Mesendoderm (in vitro differentiated cells): ENCODE results near the gene KIF5B.

Experiments used
- DNase-seq: peaks from one replicate; pipeline ENCODE4 v3.0.0; 2013
- H2AK5ac ChIP-seq: 2 replicates; pipeline ENCODE4 v1.6.1; 2013; ENCODE audit warnings: low read length, inconsistent platforms
- H2BK120ac ChIP-seq: 2 replicates; pipeline ENCODE4 v1.6.1; 2013; ENCODE audit warnings: low read depth, mild to moderate bottlenecking, low read length, moderate library complexity, mixed read lengths
- H2BK15ac ChIP-seq: replicated peaks from 2 replicates; pipeline ENCODE4 v1.6.1; 2013; ENCODE audit warnings: low read depth, mild to moderate bottlenecking, moderate library complexity
- H2BK5ac ChIP-seq: 2 replicates; pipeline ENCODE4 v1.6.1; 2013; ENCODE audit warnings: low read length, inconsistent platforms
- H3K18ac ChIP-seq: 2 replicates; pipeline ENCODE4 v1.6.1; 2013; ENCODE audit warnings: mild to moderate bottlenecking, low read length, mixed read lengths
- H3K23ac ChIP-seq: one replicate; pipeline ENCODE4 v1.6.1; 2013; ENCODE audit warnings: low read length
- H3K27ac ChIP-seq: 2 replicates; pipeline ENCODE4 v1.5.1; 2013; ENCODE audit warnings: low read depth, mild to moderate bottlenecking, inconsistent platforms, low read length, moderate library complexity
- H3K27me3 ChIP-seq: 2 replicates; pipeline ENCODE4 v1.6.1; 2013; ENCODE audit warnings: low read length, control low read depth, mild to moderate bottlenecking, inconsistent platforms; ENCODE audit not compliant: insufficient read depth, poor library complexity
- H3K36me3 ChIP-seq: 2 replicates; pipeline ENCODE4 v1.6.1; 2013; ENCODE audit warnings: low read length, inconsistent platforms; ENCODE audit not compliant: control insufficient read depth, insufficient read depth
- H3K4ac ChIP-seq: one replicate; pipeline ENCODE4 v1.6.1; 2013; ENCODE audit warnings: low read depth, mild to moderate bottlenecking, low read length, moderate library complexity
- H3K4me1 ChIP-seq: 2 replicates; pipeline ENCODE4 v1.6.1; 2013; ENCODE audit warnings: low read depth, low read length, inconsistent platforms; ENCODE audit not compliant: control insufficient read depth
- H3K4me2 ChIP-seq: 2 replicates; pipeline ENCODE4 v1.6.1; 2013; ENCODE audit warnings: low read length
- H3K4me3 ChIP-seq: 2 replicates; pipeline ENCODE4 v1.5.1; 2013; ENCODE audit warnings: mild to moderate bottlenecking, low read length
- H3K56ac ChIP-seq: one replicate; pipeline ENCODE4 v1.6.1; 2013; ENCODE audit warnings: low read length
- H3K79me1 ChIP-seq: 2 replicates; pipeline ENCODE4 v1.6.1; 2013; ENCODE audit warnings: low read length, inconsistent platforms
- H3K79me2 ChIP-seq: 2 replicates; pipeline ENCODE4 v1.6.1; 2013; ENCODE audit warnings: mild to moderate bottlenecking, low read length; ENCODE audit not compliant: control insufficient read depth, insufficient read depth
- H3K9ac ChIP-seq: 2 replicates; pipeline ENCODE4 v1.6.1; 2013; ENCODE audit warnings: low read length, inconsistent platforms
- H4K5ac ChIP-seq: one replicate; pipeline ENCODE4 v1.6.1; 2013; ENCODE audit warnings: low read length
- H4K8ac ChIP-seq: one replicate; pipeline ENCODE4 v1.6.1; 2013; ENCODE audit warnings: low read depth, mild to moderate bottlenecking, control low read depth, low read length, moderate library complexity
- WGBS: extraction: QIAGEN DNeasy Blood & Tissue Kit; methylation state at CpG from one replicate; pipeline ENCODE4 v1.1.7; 2013; ENCODE audit warnings: low lambda C conversion rate, missing lambda C conversion rate; ENCODE audit not compliant: insufficient coverage; ENCODE audit errors: extremely low coverage; 5-methylcytosine and 5-hydroxymethylcytosine counted together

KIF5B gene

DNA sequence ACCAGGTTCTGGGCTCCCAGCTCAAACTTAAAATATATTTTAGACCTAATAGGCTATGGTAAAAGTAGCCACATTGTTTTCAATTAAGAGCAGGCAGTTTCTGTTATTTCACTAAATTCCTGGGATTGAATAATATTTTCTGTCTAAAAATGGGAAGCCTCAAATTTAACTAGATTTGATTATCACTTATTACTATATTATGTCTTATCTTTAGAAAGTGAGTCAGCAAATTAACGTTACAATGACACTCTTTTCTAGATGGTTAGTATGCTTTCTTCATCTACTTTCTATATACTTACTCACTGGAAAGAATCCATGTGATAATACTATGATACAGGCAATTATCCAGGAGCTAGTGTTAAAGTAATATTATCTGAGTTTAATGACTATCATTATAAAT lies 27.5 kb downstream of the KIF5B start:
- no peak overlapping the region for H2AK5ac ChIP-seq
- H3K9ac ChIP-seq: no peak overlapping the region
- no CpG with 5 or more reads among the region's 1 CpG for WGBS
- no peak overlapping the region for H3K4ac ChIP-seq
- no peaks in the 10 kb centered on the region for H3K4me1 ChIP-seq
- no peak overlapping the region for H4K8ac ChIP-seq
- no peak overlapping the region for H3K18ac ChIP-seq
- H3K27me3 ChIP-seq: no peaks in the 10 kb centered on the region
- H3K79me2 ChIP-seq: peaks cover 4% of the 10 kb centered on the region
- no peak overlapping the region for H3K23ac ChIP-seq
- no peak for DNase-seq
- no peak overlapping the region for H3K4me3 ChIP-seq
- H3K4me2 ChIP-seq: no peak overlapping the region
- no peak overlapping the region for H2BK120ac ChIP-seq
- no peak overlapping the region for H3K27ac ChIP-seq
- H4K5ac ChIP-seq: no peak overlapping the region
- no peak overlapping the region for H2BK5ac ChIP-seq
- no peaks in the 10 kb centered on the region for H3K79me1 ChIP-seq
- H3K56ac ChIP-seq: no peak overlapping the region
- peaks cover 4% of the 10 kb centered on the region for H3K36me3 ChIP-seq
- no peak overlapping the region for H2BK15ac ChIP-seq

- Histone ChIP-seq H2BK120ac (no peak overlapping the region), H3K4me2 (no peak overlapping the region), H3K79me1 (peaks cover 1% of the 10 kb centered on the region), H3K4ac (no peak overlapping the region), H3K27me3 (no peaks in the 10 kb centered on the region), H2BK15ac (no peak overlapping the region), H3K23ac (no peak overlapping the region), H2AK5ac (no peak overlapping the region), H3K18ac (no peak overlapping the region), H3K79me2 (peaks cover 1% of the 10 kb centered on the region), H3K36me3 (peaks cover 7% of the 10 kb centered on the region), H2BK5ac (no peak overlapping the region), H4K5ac (no peak overlapping the region), H3K4me3 (no peak overlapping the region), H4K8ac (no peak overlapping the region), H3K9ac (no peak overlapping the region), H3K4me1 (no peaks in the 10 kb centered on the region), H3K56ac (no peak overlapping the region), H3K27ac (no peak overlapping the region)
- DNase-seq: no peak
- WGBS: no CpG with 5 or more reads among the region's 1 CpG
These were observed 33.0 kb downstream of the KIF5B start for GRCh38 chr10:32023264-32023663.

- no peaks in the 10 kb centered on the region for H3K27me3 ChIP-seq
- H3K4me2 ChIP-seq: no peak overlapping the region
- H3K4ac ChIP-seq: no peak overlapping the region
- no peak overlapping the region for H3K9ac ChIP-seq
- no peak overlapping the region for H3K23ac ChIP-seq
- no peaks in the 10 kb centered on the region for H3K4me1 ChIP-seq
- H3K56ac ChIP-seq: no peak overlapping the region
- H3K4me3 ChIP-seq: no peak overlapping the region
- no peak overlapping the region for H2BK5ac ChIP-seq
- DNase-seq: no peak
- WGBS: no CpG with 5 or more reads among the region's 11 CpGs
- no peak overlapping the region for H2BK15ac ChIP-seq
- no peaks in the 10 kb centered on the region for H3K79me2 ChIP-seq
- H3K18ac ChIP-seq: no peak overlapping the region
- peaks cover 12% of the 10 kb centered on the region for H3K36me3 ChIP-seq
- H2AK5ac ChIP-seq: no peak overlapping the region
- no peak overlapping the region for H4K5ac ChIP-seq
- no peak overlapping the region for H2BK120ac ChIP-seq
- H3K79me1 ChIP-seq: peaks cover 2% of the 10 kb centered on the region
- no peak overlapping the region for H4K8ac ChIP-seq
- no peak overlapping the region for H3K27ac ChIP-seq
These were observed 39.2 kb downstream of the KIF5B start for GRCh38 chr10:32017044-32017443.

DNA sequence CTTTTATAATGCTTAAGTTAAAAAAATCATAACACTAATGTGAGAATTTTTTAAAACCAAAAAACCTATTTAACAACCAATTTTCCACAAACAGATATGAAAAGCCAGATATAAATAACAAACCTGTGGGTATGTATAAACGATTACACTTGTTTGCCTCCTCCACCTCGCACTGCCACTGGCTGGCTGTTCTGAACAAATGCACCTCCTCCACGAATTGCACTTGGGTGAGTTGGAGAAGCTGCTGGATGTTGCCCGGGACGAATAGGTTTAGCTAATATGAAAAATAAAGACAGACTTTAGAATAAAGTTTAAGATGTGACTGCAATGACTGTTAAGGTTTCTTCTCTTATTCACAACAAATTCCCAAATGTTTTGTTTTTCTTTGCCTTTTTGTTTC lies 40.8 kb downstream of the KIF5B start:
- Histone ChIP-seq H3K4me3 (no peak overlapping the region), H2BK120ac (no peak overlapping the region), H4K5ac (no peak overlapping the region), H2BK5ac (no peak overlapping the region), H3K27ac (no peak overlapping the region), H3K9ac (no peak overlapping the region), H2AK5ac (no peak overlapping the region), H3K4me1 (no peaks in the 10 kb centered on the region), H3K79me2 (no peaks in the 10 kb centered on the region), H2BK15ac (no peak overlapping the region), H3K79me1 (peaks cover 2% of the 10 kb centered on the region), H3K56ac (no peak overlapping the region), H3K18ac (no peak overlapping the region), H3K36me3 (peaks cover 12% of the 10 kb centered on the region), H4K8ac (no peak overlapping the region), H3K4ac (no peak overlapping the region), H3K4me2 (no peak overlapping the region), H3K23ac (no peak overlapping the region), H3K27me3 (no peaks in the 10 kb centered on the region)
- no peak for DNase-seq
- WGBS: no CpG with 5 or more reads among the region's 5 CpGs

DNA sequence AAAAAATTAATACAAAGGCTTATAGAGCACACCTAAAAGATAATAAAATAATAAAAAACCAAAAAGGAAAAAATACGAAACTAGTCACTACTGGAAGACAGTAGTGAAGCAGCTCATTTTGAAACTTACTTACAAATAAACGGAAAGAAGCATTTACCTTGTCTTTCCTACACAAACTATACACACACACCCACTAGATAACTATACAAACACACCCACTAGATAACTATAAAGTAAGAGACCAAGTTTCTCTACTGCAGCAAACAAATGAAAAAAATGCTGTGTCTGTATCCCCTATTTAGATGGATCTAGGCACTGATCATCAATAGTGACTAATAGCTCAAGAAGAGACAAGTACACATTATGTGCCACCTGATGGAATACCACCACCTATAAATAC lies 49.2 kb downstream of the KIF5B start:
- Histone ChIP-seq H3K18ac (no peak overlapping the region), H3K4me2 (no peak overlapping the region), H2BK5ac (no peak overlapping the region), H3K9ac (no peak overlapping the region), H3K79me1 (no peaks in the 10 kb centered on the region), H3K4ac (no peak overlapping the region), H3K4me3 (no peak overlapping the region), H3K36me3 (no peaks in the 10 kb centered on the region), H4K5ac (no peak overlapping the region), H3K23ac (no peak overlapping the region), H3K27ac (no peak overlapping the region), H2BK120ac (no peak overlapping the region), H3K56ac (no peak overlapping the region), H2AK5ac (no peak overlapping the region), H3K79me2 (no peaks in the 10 kb centered on the region), H3K27me3 (no peaks in the 10 kb centered on the region), H4K8ac (no peak overlapping the region), H2BK15ac (no peak overlapping the region), H3K4me1 (no peaks in the 10 kb centered on the region)
- DNase-seq: no peak
- WGBS: no CpG with 5 or more reads among the region's 2 CpGs

DNA sequence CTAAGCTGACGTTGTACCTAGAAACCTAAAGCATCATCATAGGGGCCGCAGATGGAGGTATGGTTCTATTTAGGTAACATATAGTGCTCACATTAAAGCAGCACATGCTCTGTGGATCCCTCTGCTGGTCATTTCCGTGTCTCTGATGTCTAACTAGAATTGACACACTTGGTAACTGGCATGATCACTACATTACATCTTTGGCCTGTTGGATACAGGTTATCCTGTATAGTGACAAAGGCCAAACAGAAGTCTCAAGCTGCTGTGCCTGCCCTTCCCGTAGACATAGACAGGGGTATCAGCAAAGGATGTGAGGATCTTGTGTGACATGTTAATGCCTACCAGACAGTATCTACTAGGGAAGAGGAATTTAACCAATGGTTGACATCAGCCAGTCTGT lies 51.2 kb downstream of the KIF5B start:
- H2AK5ac ChIP-seq: no peak overlapping the region
- peak; percentile 76 for DNase-seq
- no peaks in the 10 kb centered on the region for H3K4me1 ChIP-seq
- H2BK15ac ChIP-seq: no peak overlapping the region
- no peaks in the 10 kb centered on the region for H3K79me2 ChIP-seq
- H3K9ac ChIP-seq: no peak overlapping the region
- H4K5ac ChIP-seq: no peak overlapping the region
- H4K8ac ChIP-seq: no peak overlapping the region
- no peak overlapping the region for H3K27ac ChIP-seq
- no peak overlapping the region for H2BK120ac ChIP-seq
- no peak overlapping the region for H3K18ac ChIP-seq
- WGBS: no CpG with 5 or more reads among the region's 4 CpGs
- no peaks in the 10 kb centered on the region for H3K79me1 ChIP-seq
- no peak overlapping the region for H3K56ac ChIP-seq
- H3K23ac ChIP-seq: no peak overlapping the region
- H3K36me3 ChIP-seq: no peaks in the 10 kb centered on the region
- no peaks in the 10 kb centered on the region for H3K27me3 ChIP-seq
- no peak overlapping the region for H3K4me3 ChIP-seq
- no peak overlapping the region for H3K4ac ChIP-seq
- H2BK5ac ChIP-seq: no peak overlapping the region
- no peak overlapping the region for H3K4me2 ChIP-seq
